GM12892 (cell line): Measurements from ENCODE around the gene EPB41L2.

Source experiments
- POLR2A ChIP-seq: IDR thresholded peaks from 2 replicates; pipeline ENCODE4 v1.6.1; 2011; ENCODE audit warnings: low read depth, low read length, control low read depth
- POLR2AphosphoS5 ChIP-seq: IDR thresholded peaks from 2 replicates; pipeline ENCODE4 v1.6.1; 2011; ENCODE audit warnings: low read depth, low read length, control low read depth

- TF ChIP-seq POLR2A: no peak
- TF ChIP-seq POLR2AphosphoS5: no peak
These were observed 82.6 kb downstream of the EPB41L2 start for GRCh38 chr6:130980310-130981032.
